ENCODE results near the gene NT5DC3. TPM values are rescaled to one million over a fixed set of nuclear protein-coding genes. Genes with fewer than 3 reads are reported as not detected.

NT5DC3 gene
- total RNA-seq, 1 experiment from 2014 or later, result 19.7 TPM

GRCh38 chr12:103864710-103865109, 23.7 kb upstream of the NT5DC3 start:
- TF ChIP-seq EZH2 (IDR thresholded peaks at IDR 0.05; ENCODE audit: borderline replicate concordance, low read depth, low read length, poor library complexity, severe bottlenecking), result no peak
- TF ChIP-seq, protein P1, sequence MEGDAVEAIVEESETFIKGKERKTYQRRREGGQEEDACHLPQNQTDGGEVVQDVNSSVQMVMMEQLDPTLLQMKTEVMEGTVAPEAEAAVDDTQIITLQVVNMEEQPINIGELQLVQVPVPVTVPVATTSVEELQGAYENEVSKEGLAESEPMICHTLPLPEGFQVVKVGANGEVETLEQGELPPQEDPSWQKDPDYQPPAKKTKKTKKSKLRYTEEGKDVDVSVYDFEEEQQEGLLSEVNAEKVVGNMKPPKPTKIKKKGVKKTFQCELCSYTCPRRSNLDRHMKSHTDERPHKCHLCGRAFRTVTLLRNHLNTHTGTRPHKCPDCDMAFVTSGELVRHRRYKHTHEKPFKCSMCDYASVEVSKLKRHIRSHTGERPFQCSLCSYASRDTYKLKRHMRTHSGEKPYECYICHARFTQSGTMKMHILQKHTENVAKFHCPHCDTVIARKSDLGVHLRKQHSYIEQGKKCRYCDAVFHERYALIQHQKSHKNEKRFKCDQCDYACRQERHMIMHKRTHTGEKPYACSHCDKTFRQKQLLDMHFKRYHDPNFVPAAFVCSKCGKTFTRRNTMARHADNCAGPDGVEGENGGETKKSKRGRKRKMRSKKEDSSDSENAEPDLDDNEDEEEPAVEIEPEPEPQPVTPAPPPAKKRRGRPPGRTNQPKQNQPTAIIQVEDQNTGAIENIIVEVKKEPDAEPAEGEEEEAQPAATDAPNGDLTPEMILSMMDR (conservative IDR thresholded peaks at IDR 0.05; ENCODE audit: low read depth, low read length), result no peak
- Histone ChIP-seq H3K4me3 (ENCODE audit: low read depth, low read length, poor library complexity, severe bottlenecking) (no peak overlapping the region), H3K4me1 (ENCODE audit: insufficient read depth, low read length, poor library complexity, severe bottlenecking) (no peaks in the 10 kb centered on the region), H3K9me3 (ENCODE audit: low read depth, low read length, poor library complexity, severe bottlenecking) (no peaks in the 10 kb centered on the region), H3K27ac (ENCODE audit: low read depth, low read length, poor library complexity, severe bottlenecking) (no peak overlapping the region), H3K36me3 (ENCODE audit: insufficient read depth, low read length, poor library complexity, severe bottlenecking) (no peaks in the 10 kb centered on the region), H3K27me3 (replicated peaks; ENCODE audit: insufficient read depth, low read depth, low read length, poor library complexity) (no peaks in the 10 kb centered on the region)
- ChIA-PET POLR2A (ENCODE audit: low non-redundant PET) (no interaction called here), CTCF (no interaction called here)
- no TSS peak for BruUV-seq (replicated peaks)
- DNase-seq (ENCODE audit: low spot score), result no peak
- intact Hi-C loops (cut with micrococcal nuclease; ENCODE audit: unreplicated experiment), result no loop called here

GRCh38 chr12:103858953-103859601, 18.0 kb upstream of the NT5DC3 start:
- intact Hi-C loops (cut with micrococcal nuclease; ENCODE audit: unreplicated experiment), result no loop called here

GRCh38 chr12:103858335-103858734, 17.3 kb upstream of the NT5DC3 start:
- TF ChIP-seq, protein P1 (conservative IDR thresholded peaks at IDR 0.05; ENCODE audit: low read depth, low read length), result no peak
- no peak for TF ChIP-seq EZH2 (IDR thresholded peaks at IDR 0.05; ENCODE audit: borderline replicate concordance, low read depth, low read length, poor library complexity, severe bottlenecking)
- H3K4me3 ChIP-seq (ENCODE audit: low read depth, low read length, poor library complexity, severe bottlenecking), result no peak overlapping the region
- ChIA-PET POLR2A (ENCODE audit: low non-redundant PET) (no interaction called here), CTCF (no interaction called here)
- no peak overlapping the region for H3K27ac ChIP-seq (ENCODE audit: low read depth, low read length, poor library complexity, severe bottlenecking)
- DNase-seq (ENCODE audit: low spot score), result no peak
- no peaks in the 10 kb centered on the region for H3K9me3 ChIP-seq (ENCODE audit: low read depth, low read length, poor library complexity, severe bottlenecking)
- intact Hi-C loops (cut with micrococcal nuclease; ENCODE audit: unreplicated experiment), result no loop called here
- H3K36me3 ChIP-seq (ENCODE audit: insufficient read depth, low read length, poor library complexity, severe bottlenecking), result no peaks in the 10 kb centered on the region
- no peaks in the 10 kb centered on the region for H3K27me3 ChIP-seq (replicated peaks; ENCODE audit: insufficient read depth, low read depth, low read length, poor library complexity)
- no peaks in the 10 kb centered on the region for H3K4me1 ChIP-seq (ENCODE audit: insufficient read depth, low read length, poor library complexity, severe bottlenecking)
- BruUV-seq (replicated peaks), result no TSS peak

More at GRCh38 chr12:103858953-103859601, 18.0 kb upstream of the NT5DC3 start:
- BruUV-seq (replicated peaks), result no TSS peak
- H3K9me3 ChIP-seq (ENCODE audit: low read depth, low read length, poor library complexity, severe bottlenecking), result no peaks in the 10 kb centered on the region
- TF ChIP-seq, protein P1 (conservative IDR thresholded peaks at IDR 0.05; ENCODE audit: low read depth, low read length), result no peak
- no peak for TF ChIP-seq EZH2 (IDR thresholded peaks at IDR 0.05; ENCODE audit: borderline replicate concordance, low read depth, low read length, poor library complexity, severe bottlenecking)
- ChIA-PET CTCF (no interaction called here), POLR2A (ENCODE audit: low non-redundant PET) (no interaction called here)
- no peaks in the 10 kb centered on the region for H3K36me3 ChIP-seq (ENCODE audit: insufficient read depth, low read length, poor library complexity, severe bottlenecking)
- no peak for DNase-seq (ENCODE audit: low spot score)
- H3K4me3 ChIP-seq (ENCODE audit: low read depth, low read length, poor library complexity, severe bottlenecking), result no peak overlapping the region
- H3K4me1 ChIP-seq (ENCODE audit: insufficient read depth, low read length, poor library complexity, severe bottlenecking), result no peaks in the 10 kb centered on the region
- H3K27me3 ChIP-seq (replicated peaks; ENCODE audit: insufficient read depth, low read depth, low read length, poor library complexity), result no peaks in the 10 kb centered on the region
- H3K27ac ChIP-seq (ENCODE audit: low read depth, low read length, poor library complexity, severe bottlenecking), result no peak overlapping the region

All from A673 (cell line).